HL-60/S4 treated with retinoic acid at 250 ng/mL for 4 days and 3 days (cell line): ENCODE data around the gene COA7.

ENCODE experiments used
- in situ Hi-C: fragments of 300-500 bp; cut with MboI; formaldehyde crosslinking; loops from 2 replicates; pipeline ENCODE4 v1.7.0; 2022; ENCODE audit warnings: low sequenced_read_pairs

COA7 gene

DNA sequence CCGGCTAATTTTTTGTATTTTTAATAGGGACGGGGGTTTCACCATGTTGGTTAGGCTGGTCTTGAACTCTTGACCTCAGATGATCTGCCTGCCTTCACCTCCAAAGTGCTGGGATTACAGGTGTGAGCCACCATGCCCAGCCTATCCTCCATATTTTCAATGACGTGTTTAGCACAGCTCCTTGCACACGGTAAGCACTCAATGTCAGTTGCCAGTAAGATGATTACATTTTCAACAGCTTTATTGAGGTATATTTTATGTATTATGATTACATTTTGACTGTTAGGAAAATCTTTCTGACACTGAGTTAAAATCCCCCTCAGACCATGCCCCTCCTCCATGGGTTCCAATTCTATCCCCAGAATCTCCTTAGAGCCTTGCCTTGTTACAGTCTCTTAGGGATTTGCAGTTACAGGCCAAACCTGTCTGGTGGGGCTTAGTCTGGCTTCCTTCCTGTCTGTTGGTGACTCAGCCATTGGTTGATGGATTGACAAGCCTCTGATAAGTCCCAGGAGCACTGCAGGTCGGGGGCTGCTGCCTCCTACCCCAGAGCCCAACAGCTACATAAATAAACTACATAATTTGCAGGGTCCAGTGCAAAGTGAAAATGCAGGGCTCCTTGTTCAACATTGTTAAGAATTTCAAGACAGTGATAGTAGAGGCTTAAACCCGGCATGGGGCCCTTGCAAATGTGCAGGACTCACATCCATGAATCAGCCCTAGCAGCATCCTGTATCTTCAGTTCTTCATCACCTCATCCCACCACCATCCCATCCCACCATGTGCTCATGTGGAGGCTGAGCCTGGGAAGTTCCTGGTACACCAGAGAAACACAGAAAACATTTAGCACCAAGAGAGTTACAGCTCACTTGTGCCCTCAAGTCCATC is 23.4 kb downstream of the COA7 start:
- in situ Hi-C loops: loop anchor here (25.0 kb wide), 1 partner anchor 562 kb away; no protein-coding TSS in a partner anchor

DNA sequence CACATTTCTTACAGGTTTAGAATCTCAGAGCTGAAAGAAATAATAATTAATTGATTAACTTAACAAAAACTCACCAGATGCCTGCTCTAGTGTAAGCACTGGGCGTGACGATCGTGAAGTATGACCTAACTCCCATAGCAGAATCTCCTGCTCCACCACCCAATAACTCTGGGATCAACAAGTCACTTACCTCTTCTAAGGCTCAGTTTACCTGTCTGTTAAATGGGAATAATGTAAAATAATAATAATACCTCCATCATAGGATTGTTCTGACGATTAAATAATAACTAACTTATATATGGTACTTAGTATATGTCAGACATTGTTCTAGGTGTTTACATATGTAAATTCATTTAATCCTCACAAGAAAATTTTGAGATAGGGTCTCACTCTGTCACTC is 24.6 kb downstream of the COA7 start:
- in situ Hi-C loops: no loop called here

DNA sequence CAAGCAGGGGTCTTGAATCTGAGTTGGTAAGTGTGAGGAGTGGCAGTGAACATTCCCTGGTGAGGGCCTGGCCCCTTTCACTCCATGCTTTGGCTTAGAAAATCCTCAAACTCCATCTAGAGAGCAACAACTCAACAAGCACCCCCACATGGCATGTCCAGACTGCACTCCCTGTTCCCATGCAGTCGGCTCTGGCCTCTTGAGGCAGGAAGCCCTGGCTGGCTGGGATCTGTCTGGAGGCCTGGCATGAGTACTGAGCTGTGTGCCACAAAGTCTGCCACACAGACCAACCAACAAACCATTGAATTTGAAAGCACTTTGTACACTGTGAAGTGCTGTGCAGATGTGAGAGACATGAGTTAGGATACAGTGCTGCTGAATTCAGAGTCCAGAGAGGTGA is 25.2 kb downstream of the COA7 start:
- in situ Hi-C loops: no loop called here

DNA sequence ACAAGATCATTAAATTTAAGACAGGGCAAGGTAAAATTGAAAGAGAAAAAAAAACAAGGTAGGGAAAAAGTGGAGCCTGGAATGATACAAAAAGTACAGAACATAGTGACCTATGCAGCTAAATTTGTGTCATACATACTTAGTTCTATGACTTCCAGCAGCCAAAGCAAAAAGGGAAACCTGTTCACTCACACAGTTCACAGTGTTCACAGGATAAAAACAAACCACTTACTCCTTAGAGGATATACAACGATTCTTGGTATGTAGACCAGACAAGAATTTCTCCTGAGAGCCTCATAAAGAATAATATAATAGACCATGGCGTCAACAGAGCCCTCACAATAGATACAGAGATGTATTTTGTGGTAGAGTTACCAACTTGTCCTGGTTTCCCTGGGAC is 27.5 kb downstream of the COA7 start:
- in situ Hi-C loops: no loop called here

DNA sequence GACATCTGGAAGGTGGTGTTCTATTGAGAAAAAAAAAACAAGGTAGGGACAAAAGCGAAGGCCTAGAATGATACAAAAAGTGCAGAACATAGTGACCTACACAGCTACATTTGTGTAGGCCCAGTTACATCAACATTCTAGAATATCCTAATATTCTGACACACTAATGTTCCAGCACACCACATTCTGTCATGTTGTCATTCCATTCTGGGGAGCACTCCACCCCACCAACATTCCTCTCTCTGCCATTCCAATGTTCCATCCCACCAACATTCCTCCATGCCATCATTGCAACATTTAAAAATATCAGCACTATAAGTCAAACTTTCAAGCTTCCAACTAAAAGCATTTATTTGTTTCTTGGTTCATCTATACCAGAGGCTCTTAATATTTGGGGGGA is 28.5 kb downstream of the COA7 start:
- in situ Hi-C loops: no loop called here

DNA sequence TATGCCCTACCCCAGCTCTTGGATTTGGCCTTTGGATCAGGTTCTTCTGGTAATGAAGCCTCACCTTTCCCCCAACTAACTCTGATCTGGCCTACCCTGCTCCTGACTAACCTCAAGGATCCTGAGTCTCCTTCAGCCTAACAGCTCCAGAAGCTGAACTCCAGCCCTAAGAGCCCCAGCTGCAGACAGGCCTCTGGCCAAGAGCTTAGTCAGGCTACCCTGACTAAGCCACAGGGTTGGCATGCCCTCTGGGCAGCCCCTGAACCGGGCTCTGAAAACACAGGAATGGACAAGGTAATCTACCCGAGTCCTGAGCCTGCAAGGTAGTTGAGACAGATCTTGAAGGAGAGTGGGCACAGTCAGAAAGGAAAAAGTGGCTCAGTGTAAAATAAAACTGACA is 29.4 kb downstream of the COA7 start:
- in situ Hi-C loops: no loop called here

DNA sequence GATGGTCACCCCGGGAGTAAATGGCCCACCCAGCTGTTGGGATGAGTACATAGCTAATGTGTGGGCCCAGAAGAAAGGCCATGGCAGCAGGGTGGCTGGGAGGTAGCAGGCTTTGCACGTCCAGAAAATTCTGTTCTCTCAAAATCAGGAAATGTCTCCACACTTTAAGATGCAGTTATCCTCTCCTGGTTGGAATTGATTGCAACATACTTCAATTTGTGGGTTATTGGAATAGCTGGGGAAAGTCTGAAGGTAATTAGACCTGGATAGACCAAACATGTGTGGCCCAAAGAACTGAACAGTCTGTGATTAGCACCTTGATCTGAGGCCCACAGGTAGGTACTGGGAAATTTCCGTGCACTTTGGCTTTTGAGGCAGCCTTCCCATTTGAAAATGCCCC is 30.2 kb downstream of the COA7 start:
- in situ Hi-C loops: no loop called here

DNA sequence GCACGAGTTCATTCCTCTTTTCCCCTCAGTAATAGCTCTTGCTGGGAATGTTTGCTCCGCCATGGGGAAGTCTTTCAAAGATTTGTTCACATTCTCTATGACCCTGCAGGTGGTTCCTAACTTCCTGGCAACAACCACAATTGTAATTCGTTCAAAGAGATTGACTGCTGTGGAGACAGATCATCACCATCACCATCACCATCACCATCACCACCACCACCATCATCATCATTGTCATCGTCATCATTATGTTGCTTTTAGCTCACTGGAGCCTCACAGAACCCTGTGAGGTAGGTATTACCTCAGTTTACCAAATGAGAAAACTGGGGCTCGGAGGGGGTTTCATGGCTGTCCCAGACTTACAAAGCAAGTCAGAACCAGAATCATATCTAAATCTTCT is 30.9 kb downstream of the COA7 start:
- in situ Hi-C loops: no loop called here

DNA sequence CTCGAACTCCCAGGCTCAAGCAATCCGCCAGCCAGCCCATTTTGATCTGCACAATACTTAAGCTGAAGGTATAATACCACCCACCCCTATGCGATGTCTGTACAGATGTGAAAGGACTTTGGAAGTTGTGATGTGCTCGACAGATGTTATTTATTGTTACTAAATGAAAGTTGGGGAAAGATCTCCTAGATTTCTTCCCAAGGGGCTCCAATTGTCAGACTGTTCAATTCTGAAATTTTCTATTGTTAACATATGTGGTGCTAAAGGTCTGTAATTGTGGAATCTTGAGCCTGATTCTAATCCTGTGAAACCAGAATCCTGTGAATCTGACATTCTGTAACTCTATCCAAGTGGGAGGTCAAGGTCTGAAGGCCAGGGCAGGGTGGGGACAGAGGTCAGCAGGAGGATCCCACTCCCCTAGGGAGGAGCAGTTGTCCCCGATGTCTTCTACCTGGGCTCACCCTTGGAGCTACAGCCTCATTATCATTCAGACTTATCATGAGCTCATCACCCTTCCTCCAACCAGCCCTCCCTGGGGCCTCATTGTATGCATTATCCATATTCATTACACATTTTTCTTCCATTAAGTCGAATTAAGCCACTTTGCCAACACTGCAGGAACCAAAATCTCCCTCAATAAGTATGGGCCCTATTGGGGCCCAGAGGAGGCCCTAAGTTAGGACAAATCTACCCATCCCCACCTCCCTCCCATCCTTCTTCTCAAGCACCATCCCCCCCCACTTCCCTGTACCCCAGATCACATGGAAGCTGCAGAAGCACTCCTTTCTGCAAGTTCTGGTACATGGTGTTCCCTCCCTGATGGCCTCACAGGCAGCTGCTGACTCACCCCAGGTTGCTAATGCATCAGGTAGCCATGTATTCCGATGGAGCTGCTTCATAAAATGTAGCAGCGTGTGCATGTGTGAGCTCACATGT is 32.9 kb downstream of the COA7 start:
- in situ Hi-C loops: no loop called here

DNA sequence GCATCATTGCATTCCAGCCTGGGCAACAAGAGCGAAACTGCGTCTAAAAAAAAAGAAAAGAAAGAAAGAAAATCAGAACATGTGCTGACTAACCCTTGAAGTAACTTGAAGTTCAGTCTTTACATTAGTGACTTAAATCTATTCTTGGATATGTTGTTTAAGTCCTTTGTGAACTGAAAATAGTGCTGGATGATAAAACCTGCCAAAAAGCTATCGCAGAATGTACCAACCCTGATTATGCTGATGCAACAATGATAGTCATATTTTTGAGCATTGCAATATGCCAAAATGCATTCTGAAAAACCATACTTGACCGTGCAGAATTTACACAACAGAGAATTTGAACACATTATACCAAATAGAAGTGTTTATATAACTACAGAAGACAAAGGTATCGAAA is 34.4 kb downstream of the COA7 start:
- in situ Hi-C loops: no loop called here

DNA sequence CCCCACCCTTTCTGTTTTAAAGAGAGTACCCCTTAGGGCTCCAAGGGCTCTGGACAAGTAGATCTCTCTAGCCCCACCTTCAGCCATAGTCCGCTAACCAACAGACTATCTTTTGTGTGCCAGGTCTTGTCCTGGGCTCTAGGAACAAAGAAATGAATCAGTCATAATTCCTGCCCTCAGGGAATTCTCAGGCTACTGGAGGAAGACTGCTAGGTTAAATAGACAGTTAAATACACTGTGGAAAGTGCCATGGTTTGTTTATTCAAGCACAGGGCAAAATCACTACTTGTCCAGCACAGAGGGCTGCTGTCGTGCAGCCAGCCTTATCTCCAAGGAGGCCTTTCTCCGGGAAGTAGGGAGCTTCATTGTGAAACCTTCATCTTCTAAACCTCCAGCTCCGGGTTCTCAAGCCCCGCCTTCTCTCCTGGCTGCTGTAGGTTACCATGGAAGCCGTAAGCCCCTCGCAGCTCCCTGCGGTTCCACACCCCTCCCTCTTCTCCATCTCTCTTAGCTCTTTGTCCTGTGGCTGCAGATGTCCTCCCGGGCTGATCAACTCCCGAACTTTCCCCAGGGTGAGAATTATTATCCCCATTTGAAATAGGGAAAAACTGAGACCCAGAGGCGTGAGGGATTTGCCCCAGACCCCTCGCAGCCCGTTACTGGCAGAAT is 35.4 kb downstream of the COA7 start:
- in situ Hi-C loops: no loop called here

DNA sequence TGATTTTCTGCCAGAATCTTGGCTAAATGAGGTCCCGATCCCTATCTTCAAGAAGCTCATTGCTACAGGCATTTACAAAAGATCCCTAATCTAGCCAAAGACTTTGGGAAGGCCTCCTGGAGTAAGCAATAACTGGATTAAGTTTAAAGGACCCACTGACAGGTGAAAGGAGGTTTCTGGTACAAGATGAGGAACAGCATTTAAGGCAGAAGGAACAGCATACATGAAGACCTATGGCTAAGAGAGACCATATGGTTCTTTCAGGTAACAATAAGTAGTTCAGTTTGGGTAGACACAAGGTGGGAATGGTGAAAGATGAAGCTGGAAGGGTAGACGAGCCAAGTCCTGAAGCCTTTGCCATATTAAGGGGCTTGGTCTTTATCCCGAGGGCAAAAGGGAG is 37.3 kb downstream of the COA7 start:
- in situ Hi-C loops: no loop called here

DNA sequence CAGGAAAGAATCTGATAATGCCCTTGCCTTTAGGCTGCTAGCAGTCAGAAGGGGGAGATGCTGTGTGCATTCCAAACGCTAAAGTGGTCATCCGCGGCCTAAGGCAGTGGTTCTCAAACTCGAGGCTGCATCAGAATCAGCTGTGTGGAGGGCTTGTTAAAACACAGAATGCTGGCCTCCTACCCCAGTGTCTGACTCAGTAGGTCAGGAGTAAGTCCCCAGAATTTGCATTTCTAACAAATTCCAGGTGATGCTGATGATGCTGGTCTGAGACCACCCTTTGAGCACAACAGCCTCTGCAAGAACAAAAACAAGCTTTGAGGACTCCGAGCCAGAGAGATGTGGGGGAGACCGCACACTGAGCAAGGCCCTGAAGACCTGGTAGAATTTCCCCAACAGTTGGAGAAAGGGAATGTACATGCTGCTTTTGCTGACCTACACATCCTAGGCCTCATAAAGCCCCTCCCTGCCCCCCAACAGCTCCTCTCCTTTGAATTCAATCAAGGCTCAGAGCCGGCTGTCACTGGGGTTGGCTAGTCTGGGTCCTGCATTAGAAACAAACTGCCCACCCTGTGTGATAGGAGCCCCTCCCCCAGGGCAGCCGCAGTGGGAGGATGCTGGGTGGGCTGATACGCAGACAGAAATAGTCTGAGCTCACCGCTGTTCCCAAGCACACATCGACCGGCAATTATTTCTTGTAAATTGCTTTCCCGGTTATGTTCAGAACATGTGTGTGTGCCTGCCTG is 38.1 kb downstream of the COA7 start:
- in situ Hi-C loops: no loop called here

DNA sequence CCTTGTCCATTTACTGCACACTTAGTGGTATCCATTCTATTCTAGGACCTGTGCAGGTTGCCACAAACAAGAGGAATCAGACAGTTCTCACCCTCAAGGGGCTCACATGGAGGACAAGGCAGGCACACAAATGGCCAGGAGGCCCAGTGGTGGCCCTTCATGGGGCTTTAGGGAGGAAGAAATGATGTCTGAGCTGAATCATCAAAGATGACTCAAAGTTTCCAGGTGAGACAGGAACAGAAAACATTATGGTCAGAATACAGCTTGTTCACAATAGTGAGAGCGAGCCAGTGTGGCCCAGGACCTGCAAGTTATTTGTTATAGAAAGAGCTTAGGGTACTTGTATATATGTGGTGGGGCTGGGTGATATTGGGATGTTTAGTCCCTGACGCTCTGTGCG is 38.8 kb downstream of the COA7 start:
- in situ Hi-C loops: no loop called here

DNA sequence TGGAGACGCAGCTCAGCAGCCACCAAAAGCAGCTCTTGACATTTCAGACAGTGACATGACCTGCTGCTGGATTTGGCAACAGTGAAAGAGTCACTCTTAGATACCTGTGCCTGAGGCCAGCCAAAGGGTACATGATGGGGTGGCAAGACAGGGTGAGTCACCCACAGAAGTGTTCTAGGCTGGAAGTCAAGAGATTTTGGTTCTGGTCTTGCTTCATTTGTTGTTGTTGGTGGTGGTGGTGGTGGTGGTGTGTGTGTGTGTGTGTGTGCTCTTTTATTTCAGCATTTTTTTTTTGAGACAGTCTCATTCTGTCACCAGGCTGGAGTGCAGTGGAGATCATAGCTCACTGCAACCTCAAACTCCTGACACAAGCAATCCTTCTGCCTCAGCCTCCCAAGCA is 39.4 kb downstream of the COA7 start:
- in situ Hi-C loops: no loop called here

DNA sequence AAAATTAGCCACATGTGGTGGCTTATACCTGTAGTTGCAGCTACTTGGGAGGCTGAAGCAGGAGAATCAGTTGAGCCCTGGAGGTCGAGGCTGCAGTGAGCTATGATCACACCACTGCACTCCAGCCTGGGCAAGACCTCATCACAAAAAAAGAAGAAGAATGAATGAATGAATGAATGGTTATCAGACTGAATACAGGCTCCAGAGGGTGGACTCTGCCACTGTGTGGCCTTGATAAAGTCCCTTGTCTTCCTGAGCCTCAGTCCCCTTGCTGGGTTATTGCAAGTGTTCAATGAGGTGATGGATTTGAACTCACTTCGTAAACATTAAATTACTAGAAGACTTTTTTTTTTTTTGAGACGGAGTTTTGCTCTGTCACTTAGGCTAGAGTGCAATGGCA is 40.4 kb downstream of the COA7 start:
- in situ Hi-C loops: no loop called here

DNA sequence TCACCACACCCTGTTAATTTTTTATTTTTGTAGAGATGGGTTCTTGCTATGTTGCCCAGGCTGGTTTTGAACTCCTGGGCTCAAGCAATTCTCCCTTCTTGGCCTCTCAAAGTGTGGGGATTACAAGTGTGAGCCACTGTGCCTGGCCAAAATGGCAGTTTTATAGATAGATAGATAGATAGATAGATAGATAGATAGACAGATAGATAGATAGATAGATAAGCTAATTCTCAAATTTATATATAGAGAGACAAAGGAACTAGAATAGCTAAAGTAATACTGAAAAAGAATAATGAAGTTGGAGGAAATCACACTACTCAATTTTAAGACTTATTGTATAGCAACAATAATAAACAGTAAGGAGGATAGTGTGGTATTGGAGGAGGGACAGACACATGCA is 44.1 kb downstream of the COA7 start:
- in situ Hi-C loops: no loop called here

DNA sequence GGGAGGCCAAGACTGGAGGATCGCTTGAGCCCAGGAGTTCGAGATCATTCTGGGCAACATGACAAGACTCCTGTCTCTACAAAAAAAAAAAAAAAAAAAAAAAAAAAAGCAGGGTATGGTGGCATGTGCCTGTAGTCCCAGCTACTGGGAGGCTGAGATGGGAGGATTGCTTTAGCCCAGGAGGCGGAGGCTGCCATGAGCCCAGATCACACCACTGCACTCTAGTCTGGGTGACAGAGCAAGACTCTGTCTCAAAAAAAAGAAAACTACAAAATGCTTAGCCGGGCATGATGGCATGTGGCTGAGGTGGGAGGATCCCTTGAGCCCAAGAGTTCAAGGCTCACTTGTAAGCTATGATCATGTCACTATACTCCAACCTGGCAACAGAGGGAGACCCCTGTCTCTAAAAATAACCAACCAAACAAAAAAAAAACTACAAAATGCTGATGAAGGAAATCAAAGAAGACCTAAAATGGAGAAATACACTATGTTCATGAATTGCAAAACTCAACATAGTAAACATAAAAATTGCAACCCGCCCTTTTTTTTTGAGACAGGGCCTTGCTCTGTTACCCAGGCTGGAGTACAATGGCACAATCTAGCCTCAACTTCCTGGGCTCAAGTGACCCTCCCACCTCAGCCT is 44.8 kb downstream of the COA7 start:
- in situ Hi-C loops: no loop called here

DNA sequence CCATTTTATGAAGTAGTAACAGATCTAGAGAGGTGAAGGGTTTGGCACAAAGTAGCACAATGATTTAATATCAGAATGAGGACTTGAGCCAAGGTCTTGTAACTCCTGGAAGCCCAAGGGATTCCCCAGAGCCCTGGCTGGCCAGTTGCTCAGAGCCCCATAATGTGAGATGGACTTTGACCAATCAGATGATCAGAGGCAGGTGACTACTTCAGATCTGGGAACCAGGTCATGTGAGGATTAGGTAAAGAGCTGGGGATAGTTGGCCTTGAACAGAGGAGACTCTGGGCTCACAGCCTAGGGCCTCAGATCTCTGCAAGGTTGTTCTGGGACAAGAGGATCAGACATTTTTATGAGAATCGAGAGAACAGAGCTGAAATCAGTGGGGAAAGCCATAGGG is 46.2 kb downstream of the COA7 start:
- in situ Hi-C loops: no loop called here

DNA sequence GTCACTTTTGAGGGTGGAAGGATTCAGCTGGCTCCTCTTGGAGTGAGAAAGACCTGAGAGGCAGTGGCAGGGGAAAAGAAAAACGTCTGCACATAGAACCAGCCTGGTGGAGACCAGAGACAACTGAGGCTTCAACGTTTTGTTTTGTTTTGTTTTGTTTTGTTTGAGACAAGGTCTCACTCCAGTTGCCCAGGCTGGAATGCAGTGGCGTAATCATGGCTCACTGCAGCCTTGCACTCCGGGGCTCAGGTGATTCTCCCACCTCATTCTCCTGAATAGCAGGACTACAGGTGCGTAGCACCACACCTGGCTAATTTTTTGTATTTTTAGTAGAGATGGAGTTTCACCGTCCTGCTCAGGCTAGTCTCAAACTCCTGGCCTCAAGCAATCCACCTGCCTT is 52.9 kb downstream of the COA7 start:
- in situ Hi-C loops: no loop called here
